Neural cell (in vitro differentiated cells): ENCODE data around the gene USP34.

Source experiments
- EP300 ChIP-seq: fragments of 450-650 bp; conservative IDR thresholded peaks from 2 replicates; pipeline ENCODE4 v1.6.1; 2014; ENCODE audit warnings: antibody characterized with exemption, mild to moderate bottlenecking, moderate library complexity; ENCODE audit not compliant: poor library complexity, severe bottlenecking
- EZH2 ChIP-seq: fragments of 200-600, 300-800 bp; shearing (Covaris generic), sonication (generic); IDR thresholded peaks from 2 replicates; pipeline ENCODE4 v1.6.1; 2014; ENCODE audit warnings: antibody characterized with exemption, low read length, borderline replicate concordance, mild to moderate bottlenecking; ENCODE audit not compliant: insufficient read depth, poor library complexity, severe bottlenecking
- POLR2AphosphoS5 ChIP-seq: IDR thresholded peaks from 2 replicates; pipeline ENCODE4 v1.6.1; 2012
- RAD21 ChIP-seq: fragments of 450-650 bp; conservative IDR thresholded peaks from 2 replicates; pipeline ENCODE4 v1.6.1; 2014; ENCODE audit warnings: antibody characterized with exemption, mild to moderate bottlenecking, moderate library complexity
- TF ChIP-seq, protein P1 (sequence below): fragments of 450-650 bp; IDR thresholded peaks from 2 replicates; pipeline ENCODE4 v1.5.1; 2014; ENCODE audit warnings: antibody characterized with exemption, mild to moderate bottlenecking, moderate library complexity; ENCODE audit not compliant: poor library complexity, severe bottlenecking
- TF ChIP-seq, protein P2 (sequence below): IDR thresholded peaks from 2 replicates; pipeline ENCODE4 v1.6.1; 2012; ENCODE audit warnings: borderline replicate concordance

DNA sequence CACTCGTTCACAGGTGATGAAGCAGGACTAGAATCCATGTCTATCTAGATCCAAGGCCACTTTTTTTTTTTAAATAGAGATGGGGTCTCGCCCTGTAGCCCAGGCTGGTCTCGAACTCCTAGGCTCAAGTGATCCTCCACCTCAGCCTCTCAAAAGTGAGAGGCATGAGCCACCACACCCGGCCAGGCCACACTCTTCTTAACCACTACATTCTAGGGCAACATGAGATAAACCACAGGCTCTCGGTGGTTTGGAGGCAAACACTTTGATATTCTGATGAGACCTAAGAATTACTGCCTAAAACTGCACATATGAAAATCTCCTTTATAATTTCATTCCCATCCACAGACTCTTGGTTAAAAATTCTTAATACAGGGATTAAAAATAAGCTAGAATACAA is 51.8 kb downstream of the USP34 start:
- TF ChIP-seq, protein P1, sequence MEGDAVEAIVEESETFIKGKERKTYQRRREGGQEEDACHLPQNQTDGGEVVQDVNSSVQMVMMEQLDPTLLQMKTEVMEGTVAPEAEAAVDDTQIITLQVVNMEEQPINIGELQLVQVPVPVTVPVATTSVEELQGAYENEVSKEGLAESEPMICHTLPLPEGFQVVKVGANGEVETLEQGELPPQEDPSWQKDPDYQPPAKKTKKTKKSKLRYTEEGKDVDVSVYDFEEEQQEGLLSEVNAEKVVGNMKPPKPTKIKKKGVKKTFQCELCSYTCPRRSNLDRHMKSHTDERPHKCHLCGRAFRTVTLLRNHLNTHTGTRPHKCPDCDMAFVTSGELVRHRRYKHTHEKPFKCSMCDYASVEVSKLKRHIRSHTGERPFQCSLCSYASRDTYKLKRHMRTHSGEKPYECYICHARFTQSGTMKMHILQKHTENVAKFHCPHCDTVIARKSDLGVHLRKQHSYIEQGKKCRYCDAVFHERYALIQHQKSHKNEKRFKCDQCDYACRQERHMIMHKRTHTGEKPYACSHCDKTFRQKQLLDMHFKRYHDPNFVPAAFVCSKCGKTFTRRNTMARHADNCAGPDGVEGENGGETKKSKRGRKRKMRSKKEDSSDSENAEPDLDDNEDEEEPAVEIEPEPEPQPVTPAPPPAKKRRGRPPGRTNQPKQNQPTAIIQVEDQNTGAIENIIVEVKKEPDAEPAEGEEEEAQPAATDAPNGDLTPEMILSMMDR, result no peak
- TF ChIP-seq POLR2AphosphoS5 (no peak), EZH2 (no peak), EP300 (no peak), RAD21 (no peak)
- TF ChIP-seq, protein P2, sequence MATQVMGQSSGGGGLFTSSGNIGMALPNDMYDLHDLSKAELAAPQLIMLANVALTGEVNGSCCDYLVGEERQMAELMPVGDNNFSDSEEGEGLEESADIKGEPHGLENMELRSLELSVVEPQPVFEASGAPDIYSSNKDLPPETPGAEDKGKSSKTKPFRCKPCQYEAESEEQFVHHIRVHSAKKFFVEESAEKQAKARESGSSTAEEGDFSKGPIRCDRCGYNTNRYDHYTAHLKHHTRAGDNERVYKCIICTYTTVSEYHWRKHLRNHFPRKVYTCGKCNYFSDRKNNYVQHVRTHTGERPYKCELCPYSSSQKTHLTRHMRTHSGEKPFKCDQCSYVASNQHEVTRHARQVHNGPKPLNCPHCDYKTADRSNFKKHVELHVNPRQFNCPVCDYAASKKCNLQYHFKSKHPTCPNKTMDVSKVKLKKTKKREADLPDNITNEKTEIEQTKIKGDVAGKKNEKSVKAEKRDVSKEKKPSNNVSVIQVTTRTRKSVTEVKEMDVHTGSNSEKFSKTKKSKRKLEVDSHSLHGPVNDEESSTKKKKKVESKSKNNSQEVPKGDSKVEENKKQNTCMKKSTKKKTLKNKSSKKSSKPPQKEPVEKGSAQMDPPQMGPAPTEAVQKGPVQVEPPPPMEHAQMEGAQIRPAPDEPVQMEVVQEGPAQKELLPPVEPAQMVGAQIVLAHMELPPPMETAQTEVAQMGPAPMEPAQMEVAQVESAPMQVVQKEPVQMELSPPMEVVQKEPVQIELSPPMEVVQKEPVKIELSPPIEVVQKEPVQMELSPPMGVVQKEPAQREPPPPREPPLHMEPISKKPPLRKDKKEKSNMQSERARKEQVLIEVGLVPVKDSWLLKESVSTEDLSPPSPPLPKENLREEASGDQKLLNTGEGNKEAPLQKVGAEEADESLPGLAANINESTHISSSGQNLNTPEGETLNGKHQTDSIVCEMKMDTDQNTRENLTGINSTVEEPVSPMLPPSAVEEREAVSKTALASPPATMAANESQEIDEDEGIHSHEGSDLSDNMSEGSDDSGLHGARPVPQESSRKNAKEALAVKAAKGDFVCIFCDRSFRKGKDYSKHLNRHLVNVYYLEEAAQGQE, result no peak
